OCI-LY3 (cell line): ENCODE results near the gene CLIC6.

Experiments used
- EZH2phosphoT487 ChIP-seq: fragments of 200-600 bp; shearing (Covaris generic); IDR thresholded peaks from 2 replicates; pipeline ENCODE4 v1.6.1; 2018; ENCODE audit warnings: antibody characterized with exemption, mixed run types, low read depth
- TF ChIP-seq, protein P1 (sequence below): fragments of 200-600, 300-600 bp; sonication (generic); IDR thresholded peaks from 2 replicates; pipeline ENCODE4 v1.5.1; 2014; ENCODE audit warnings: antibody characterized with exemption, low read length, low read depth

GRCh38 chr21:34670220-34670961 is 1.6 kb downstream of the CLIC6 start:
- TF ChIP-seq, protein P1, sequence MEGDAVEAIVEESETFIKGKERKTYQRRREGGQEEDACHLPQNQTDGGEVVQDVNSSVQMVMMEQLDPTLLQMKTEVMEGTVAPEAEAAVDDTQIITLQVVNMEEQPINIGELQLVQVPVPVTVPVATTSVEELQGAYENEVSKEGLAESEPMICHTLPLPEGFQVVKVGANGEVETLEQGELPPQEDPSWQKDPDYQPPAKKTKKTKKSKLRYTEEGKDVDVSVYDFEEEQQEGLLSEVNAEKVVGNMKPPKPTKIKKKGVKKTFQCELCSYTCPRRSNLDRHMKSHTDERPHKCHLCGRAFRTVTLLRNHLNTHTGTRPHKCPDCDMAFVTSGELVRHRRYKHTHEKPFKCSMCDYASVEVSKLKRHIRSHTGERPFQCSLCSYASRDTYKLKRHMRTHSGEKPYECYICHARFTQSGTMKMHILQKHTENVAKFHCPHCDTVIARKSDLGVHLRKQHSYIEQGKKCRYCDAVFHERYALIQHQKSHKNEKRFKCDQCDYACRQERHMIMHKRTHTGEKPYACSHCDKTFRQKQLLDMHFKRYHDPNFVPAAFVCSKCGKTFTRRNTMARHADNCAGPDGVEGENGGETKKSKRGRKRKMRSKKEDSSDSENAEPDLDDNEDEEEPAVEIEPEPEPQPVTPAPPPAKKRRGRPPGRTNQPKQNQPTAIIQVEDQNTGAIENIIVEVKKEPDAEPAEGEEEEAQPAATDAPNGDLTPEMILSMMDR = no peak
- no peak for TF ChIP-seq EZH2phosphoT487
